ENCODE results near the gene PLEKHA5. TPM values are rescaled to one million over a fixed set of nuclear protein-coding genes. Genes with fewer than 3 reads are reported as not detected.

PLEKHA5 gene
- polyA plus RNA-seq, 1 of the 3 experiments (the other 2 are of a cell fraction), result 7.1 TPM

DNA sequence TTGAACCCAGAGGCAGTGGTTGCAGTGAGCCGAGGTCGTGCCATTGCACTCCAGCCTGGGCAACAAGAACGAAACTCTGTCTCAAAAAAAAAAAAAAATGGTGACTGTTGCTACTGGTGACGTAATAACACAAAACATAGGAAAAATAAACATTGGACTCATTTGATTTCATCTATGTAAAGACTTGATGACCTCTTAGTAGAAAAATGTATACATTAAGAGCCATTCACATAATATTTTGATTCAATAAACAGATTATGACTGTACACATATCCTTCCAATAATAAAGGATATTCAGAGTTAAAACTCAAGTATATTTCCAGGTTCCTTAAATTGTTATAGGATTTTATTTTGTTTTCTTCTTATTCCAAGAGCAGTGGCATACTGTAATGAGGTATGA, 244.1 kb downstream of the PLEKHA5 start:
- no peak for DNase-seq
- ChIA-PET CTCF (no interaction called here), POLR2A (no interaction called here)
- H3F3A ChIP-seq (replicated peaks; ENCODE audit: insufficient read depth), result peaks cover 11% of the 10 kb centered on the region
- H3K9me3 ChIP-seq, result no peaks in the 10 kb centered on the region
- H3K36me3 ChIP-seq (replicated peaks in 1 of 2; ENCODE audit: control insufficient read depth in 1 of 2, insufficient read depth in 2 of 2, low read length in 1 of 2), result peaks cover 3 to 14% of the 10 kb centered on the region in 2 experiments
- no peak overlapping the region for H2AFZ ChIP-seq (ENCODE audit: low read depth)
- no peaks in the 10 kb centered on the region for H3K9me2 ChIP-seq
- H3K27me3 ChIP-seq (ENCODE audit: insufficient read depth), result no peaks in the 10 kb centered on the region
- H3K9ac ChIP-seq, result no peak overlapping the region
- H4K20me1 ChIP-seq (ENCODE audit: insufficient read depth), result no peaks in the 10 kb centered on the region
- H3K27ac ChIP-seq (ENCODE audit: low read depth in 2 of 2, low read length in 1 of 2), result no peak overlapping the region
- WGBS (ENCODE audit: low lambda C conversion rate), result 93% methylated on average over 4 of the region's 4 CpGs
- H3K79me2 ChIP-seq (ENCODE audit: insufficient read depth), result no peaks in the 10 kb centered on the region
- no peaks in the 10 kb centered on the region for H3K4me1 ChIP-seq (ENCODE audit: control insufficient read depth in 1 of 2, insufficient read depth in 2 of 2, low read depth in 1 of 2, low read length in 1 of 2)
- TF ChIP-seq FOXM1 (IDR thresholded peaks at IDR 0.05; ENCODE audit: low read depth), result no peak
- TF ChIP-seq, protein P1, sequence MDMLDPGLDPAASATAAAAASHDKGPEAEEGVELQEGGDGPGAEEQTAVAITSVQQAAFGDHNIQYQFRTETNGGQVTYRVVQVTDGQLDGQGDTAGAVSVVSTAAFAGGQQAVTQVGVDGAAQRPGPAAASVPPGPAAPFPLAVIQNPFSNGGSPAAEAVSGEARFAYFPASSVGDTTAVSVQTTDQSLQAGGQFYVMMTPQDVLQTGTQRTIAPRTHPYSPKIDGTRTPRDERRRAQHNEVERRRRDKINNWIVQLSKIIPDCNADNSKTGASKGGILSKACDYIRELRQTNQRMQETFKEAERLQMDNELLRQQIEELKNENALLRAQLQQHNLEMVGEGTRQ (IDR thresholded peaks at IDR 0.05; ENCODE audit: borderline replicate concordance, low read depth, low read length), result no peak
- no peak overlapping the region for H3K4me2 ChIP-seq
- no peak overlapping the region for H3K4me3 ChIP-seq (ENCODE audit: low read depth in 2 of 2, low read length in 1 of 2)

DNA sequence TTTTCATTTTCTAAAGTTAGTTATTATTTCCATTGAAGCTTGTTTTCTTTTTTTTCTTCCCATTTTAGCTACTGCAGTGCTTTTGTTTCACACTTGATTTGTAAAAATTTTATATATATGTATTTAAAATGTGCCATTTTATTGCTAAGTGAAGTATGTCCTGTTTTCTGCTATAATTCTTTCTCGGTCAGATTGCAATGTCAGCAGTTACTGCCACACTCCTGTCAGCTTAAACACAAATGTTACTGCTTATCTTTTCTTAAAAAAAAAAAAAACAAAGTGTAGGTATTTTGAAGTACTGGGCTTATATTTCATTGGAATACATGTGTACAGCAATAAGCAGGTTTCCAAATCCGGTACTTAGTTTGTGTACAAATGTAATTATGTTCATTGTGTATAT, 246.4 kb downstream of the PLEKHA5 start:
- no peaks in the 10 kb centered on the region for H3F3A ChIP-seq (replicated peaks; ENCODE audit: insufficient read depth)
- H3K4me2 ChIP-seq, result no peak overlapping the region
- H3K27me3 ChIP-seq (ENCODE audit: insufficient read depth), result no peaks in the 10 kb centered on the region
- H3K9me2 ChIP-seq, result no peaks in the 10 kb centered on the region
- H3K27ac ChIP-seq (ENCODE audit: low read depth in 2 of 2, low read length in 1 of 2), result no peak overlapping the region
- no peaks in the 10 kb centered on the region for H3K79me2 ChIP-seq (ENCODE audit: insufficient read depth)
- no peak overlapping the region for H3K4me3 ChIP-seq (ENCODE audit: low read depth in 2 of 2, low read length in 1 of 2)
- no peaks in the 10 kb centered on the region for H3K9me3 ChIP-seq
- no peak for DNase-seq
- H2AFZ ChIP-seq (ENCODE audit: low read depth), result no peak overlapping the region
- peaks cover 3 to 19% of the 10 kb centered on the region in 2 experiments for H3K36me3 ChIP-seq (replicated peaks in 1 of 2; ENCODE audit: control insufficient read depth in 1 of 2, insufficient read depth in 2 of 2, low read length in 1 of 2)
- H3K4me1 ChIP-seq (ENCODE audit: control insufficient read depth in 1 of 2, insufficient read depth in 2 of 2, low read depth in 1 of 2, low read length in 1 of 2), result no peaks in the 10 kb centered on the region
- WGBS (ENCODE audit: low lambda C conversion rate), result 94% methylated on average over 2 of the region's 2 CpGs
- TF ChIP-seq GABPA (IDR thresholded peaks at IDR 0.05; ENCODE audit: low read depth) (no peak), RAD21 (IDR thresholded peaks at IDR 0.05; ENCODE audit: low read length) (no peak), RFX5 (IDR thresholded peaks at IDR 0.05; ENCODE audit: low read length) (no peak), NRF1 (IDR thresholded peaks at IDR 0.05; ENCODE audit: low read depth, low read length) (no peak), RCOR1 (IDR thresholded peaks at IDR 0.05; ENCODE audit: low read length) (no peak), REST (IDR thresholded peaks at IDR 0.05; ENCODE audit: low read depth, low read length) (no peak), FOXJ3 (CRISPR knock-in tag; IDR thresholded peaks at IDR 0.05) (no peak)
- no peaks in the 10 kb centered on the region for H4K20me1 ChIP-seq (ENCODE audit: insufficient read depth)
- ChIA-PET POLR2A (no interaction called here), CTCF (interaction anchor here (1.1 kb wide), 1 partner anchor 190 kb away, joined by 3 read pairs; no protein-coding TSS in a partner anchor)
- H3K9ac ChIP-seq, result no peak overlapping the region
